Measurements from ENCODE around the gene NOS1AP.
"Not testable (repeated sequence)": the region's sequence is repeated elsewhere in the genome, so short reads cannot be mapped to it uniquely, and the experiment has no call there.

NOS1AP gene

DNA sequence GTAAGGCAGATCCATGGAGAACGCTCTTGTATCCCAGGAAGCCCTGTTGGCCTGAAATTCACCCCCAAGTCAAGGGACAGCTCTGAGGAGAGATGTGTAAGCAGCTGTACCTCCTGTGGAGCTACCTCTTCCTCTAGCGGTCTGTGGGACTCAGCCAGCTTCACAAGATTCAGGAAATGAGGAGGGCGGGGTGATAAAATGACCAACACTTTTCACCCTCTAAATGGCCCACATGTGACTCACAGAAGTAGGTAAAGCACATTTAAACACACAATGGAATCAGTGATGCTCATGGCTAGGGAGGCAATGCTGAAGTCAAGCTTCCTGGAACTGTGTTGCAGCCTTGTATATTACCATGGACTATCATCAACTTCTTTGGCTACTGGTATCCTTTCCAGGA, 342.5 kb downstream of the NOS1AP start, which contains the start of gene SH2D1B:
TSS of gene SH2D1B (minus strand) at position 135 of the 400 bp plus-strand sequence. CDS start at position 15, 120 bp downstream.
- peak in 1 of 2 donors; percentile 15 for DNase-seq (ENCODE audit: low read depth in 2 of 2)

DNA sequence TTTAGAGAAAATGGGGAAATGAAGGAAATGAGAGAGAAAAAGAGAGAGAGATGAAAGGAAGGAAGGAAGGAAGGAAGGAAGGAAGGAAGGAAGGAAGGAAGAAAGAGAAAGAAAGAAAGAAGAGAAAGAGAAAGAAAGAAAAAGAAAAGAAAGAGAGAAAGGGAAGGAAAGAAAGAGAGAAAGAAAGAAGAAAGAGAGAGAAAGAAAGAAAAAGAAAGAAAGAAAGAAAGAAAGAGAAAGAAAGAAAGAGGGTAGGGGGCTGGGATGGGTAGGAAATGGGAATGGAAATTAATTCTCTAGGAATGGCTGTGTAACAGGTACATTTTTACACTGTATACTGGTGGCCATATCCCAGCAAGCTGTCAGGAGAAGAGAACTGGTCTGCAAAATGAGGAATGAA, 346.7 kb downstream of the NOS1AP start:
- no peak for DNase-seq (ENCODE audit: low read depth in 2 of 2)

DNA sequence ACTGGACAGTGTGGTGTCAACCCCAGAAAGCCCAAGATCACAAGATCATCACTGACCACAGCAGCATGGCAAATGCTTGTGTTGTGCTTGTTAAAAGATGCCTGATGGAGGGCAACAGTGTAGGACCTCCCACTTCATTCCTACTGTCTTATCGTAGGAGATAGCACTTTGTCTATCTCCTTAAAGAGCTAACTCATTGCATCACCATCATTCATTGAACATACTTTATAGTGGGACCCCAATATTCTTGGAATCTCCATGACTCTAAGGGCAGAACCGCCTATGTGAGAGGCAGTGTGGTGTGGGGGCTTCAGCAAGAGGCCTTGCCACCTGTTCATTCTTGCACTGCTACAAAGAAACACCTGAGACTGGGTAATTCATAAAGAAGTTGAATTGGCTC, 347.4 kb downstream of the NOS1AP start:
- no peak for DNase-seq (ENCODE audit: low read depth in 2 of 2)

DNA sequence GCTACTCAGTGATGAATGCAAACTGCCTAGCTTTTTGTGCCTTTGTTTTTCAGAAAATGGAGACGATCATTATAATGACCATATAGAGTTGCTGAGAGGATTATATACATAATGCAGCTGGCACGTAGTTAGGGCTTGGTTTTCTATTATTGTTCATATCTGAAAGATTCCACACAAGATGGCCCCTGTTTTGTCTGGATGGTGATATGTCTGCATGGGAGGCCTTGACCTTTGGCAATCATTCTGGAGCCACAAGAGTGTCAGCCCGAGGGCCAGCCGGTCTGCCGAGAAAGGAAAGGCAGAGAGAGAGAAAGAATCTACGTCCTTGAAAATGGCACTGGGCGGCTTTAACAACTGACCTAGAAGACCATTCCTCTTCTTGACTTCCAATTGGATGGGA, 348.2 kb downstream of the NOS1AP start:
- no peak for DNase-seq (ENCODE audit: low read depth in 2 of 2)

DNA sequence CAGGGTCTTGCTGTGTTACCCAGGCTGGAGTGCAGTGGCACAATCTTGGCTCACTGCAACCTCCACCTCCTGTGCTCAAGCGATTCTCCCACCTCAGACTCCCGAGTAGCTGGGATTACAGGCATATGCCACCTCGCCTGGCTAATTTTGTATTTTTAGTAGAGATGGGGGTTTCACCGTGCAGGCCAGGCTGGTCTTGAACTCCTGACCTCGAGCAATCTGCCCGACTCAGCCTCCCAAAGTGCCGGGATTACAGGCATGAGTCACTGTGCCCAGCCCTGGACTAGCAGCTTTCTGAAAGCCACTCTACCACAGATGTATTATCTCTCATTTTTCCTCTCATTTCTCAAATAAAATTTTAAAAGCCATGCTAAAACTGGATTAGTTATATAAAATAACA, 349.1 kb downstream of the NOS1AP start:
- not testable (repeated sequence) for DNase-seq (ENCODE audit: low read depth in 2 of 2)

DNA sequence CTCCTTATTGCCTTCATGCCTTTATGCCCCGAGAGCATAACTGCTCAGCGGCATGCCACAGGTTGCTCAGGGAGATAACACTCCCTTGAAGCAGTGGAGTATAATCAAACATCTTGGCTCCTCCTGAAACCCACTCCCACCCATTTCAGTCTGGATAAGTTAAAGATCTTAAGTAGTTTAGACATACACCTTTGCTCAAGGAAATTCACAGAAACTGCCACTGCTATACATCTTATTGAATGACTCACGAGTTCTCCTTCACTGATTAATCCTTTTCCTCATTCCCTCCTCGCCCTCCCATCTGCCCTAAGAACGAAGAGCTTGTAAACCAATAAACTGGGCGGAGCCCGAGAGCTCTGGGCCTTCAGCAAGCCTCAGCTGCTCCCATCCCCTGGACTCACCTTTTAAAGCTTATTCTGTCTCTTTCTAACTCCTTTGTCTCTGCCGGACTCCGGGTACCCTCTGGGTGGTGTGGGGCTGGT, 350.0 kb downstream of the NOS1AP start:
- not testable (repeated sequence) for DNase-seq (ENCODE audit: low read depth in 2 of 2)

All from stimulated activated CD8-positive, alpha-beta memory T cell treated with anti-CD3 and anti-CD28 coated beads, Interleukin-2, amount 100 ng/mL, for 1 hour (primary cell).